ES-I3 (cell line): ENCODE measurements around the gene CAMSAP2.
A peak's percentile ranks its signal among the peaks of the same experiment; 100 is the strongest.

Source experiments
- H3K36me3 ChIP-seq: 2 replicates; pipeline ENCODE4 v1.6.1; 2013; ENCODE audit warnings: mild to moderate bottlenecking, low read length, control low read depth, moderate library complexity; ENCODE audit not compliant: insufficient read depth
- H3K4me1 ChIP-seq: 2 replicates; pipeline ENCODE4 v1.6.1; 2013; ENCODE audit warnings: mild to moderate bottlenecking, control low read depth, low read length; ENCODE audit not compliant: insufficient read depth
- H3K9ac ChIP-seq: 2 replicates; pipeline ENCODE4 v1.6.1; 2013; ENCODE audit warnings: low read depth, mild to moderate bottlenecking, low read length, moderate library complexity
- H3K9me3 ChIP-seq: 2 replicates; pipeline ENCODE4 v1.6.1; 2013; ENCODE audit warnings: mild to moderate bottlenecking, low read length, moderate library complexity; ENCODE audit not compliant: control insufficient read depth, insufficient read depth

CAMSAP2 gene

GRCh38 chr1:200880212-200880611, 141.5 kb downstream of the CAMSAP2 start:
- Histone ChIP-seq H3K36me3 (no peaks in the 10 kb centered on the region), H3K9me3 (no peaks in the 10 kb centered on the region), H3K4me1 (0 out of 2 replicates have a peak, but pooled peaks cover 3% of the 10 kb centered on the region), H3K9ac (no peak overlapping the region)

DNA sequence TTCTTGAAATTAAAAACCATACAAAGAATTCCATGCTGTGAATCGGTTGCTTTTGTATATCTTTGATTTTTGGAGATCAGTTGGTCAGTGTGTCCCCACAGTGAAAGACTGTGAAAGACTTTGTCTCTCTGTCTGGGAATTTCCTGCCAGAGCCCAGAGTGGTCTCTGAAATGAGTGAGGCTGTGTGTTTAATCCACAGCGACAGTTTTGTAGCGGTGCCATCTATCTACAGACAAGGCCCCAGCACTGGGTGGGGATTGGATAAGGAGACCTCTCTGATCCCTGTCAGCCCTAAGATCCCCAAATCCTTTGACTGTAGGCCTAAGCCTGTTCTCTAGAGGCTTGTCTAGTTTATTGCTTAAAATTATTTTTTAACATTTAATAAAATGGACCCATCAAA, 144.4 kb downstream of the CAMSAP2 start:
- no peaks in the 10 kb centered on the region for H3K36me3 ChIP-seq
- H3K9ac ChIP-seq = no peak overlapping the region
- no peaks in the 10 kb centered on the region for H3K9me3 ChIP-seq
- peaks cover 15% of the 10 kb centered on the region for H3K4me1 ChIP-seq

GRCh38 chr1:200885623-200886402, 147.1 kb downstream of the CAMSAP2 start:
- Histone ChIP-seq H3K4me1 (peaks cover 21% of the 10 kb centered on the region), H3K9ac (no peak overlapping the region)

GRCh38 chr1:200886594-200886993, 147.9 kb downstream of the CAMSAP2 start:
- Histone ChIP-seq H3K36me3 (no peaks in the 10 kb centered on the region), H3K9ac (no peak overlapping the region), H3K9me3 (no peaks in the 10 kb centered on the region), H3K4me1 (peaks cover 21% of the 10 kb centered on the region)

More at GRCh38 chr1:200885623-200886402, 147.1 kb downstream of the CAMSAP2 start:
- Histone ChIP-seq H3K36me3 (no peaks in the 10 kb centered on the region), H3K9me3 (no peaks in the 10 kb centered on the region)

DNA sequence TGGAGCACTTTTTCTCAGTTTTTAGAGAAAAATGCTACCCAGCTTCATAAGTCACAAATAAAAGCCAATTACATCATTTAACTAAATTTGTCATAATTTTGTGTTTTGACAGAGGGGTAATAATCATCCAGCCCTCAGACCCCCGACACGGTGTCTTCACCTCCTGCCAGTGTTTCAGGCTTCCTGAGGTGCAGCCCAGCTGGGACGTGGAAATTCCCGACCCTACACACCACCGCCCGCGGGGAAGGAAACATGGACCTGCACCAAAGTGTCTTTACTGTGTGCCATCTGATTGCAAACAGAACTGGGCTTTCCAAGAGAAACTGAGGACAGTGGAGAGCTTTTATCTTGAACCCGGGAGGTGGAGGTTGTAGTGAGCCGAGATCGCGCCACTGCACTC, 148.3 kb downstream of the CAMSAP2 start:
- Histone ChIP-seq H3K36me3 (no peaks in the 10 kb centered on the region), H3K9ac (no peak overlapping the region), H3K4me1 (peaks cover 21% of the 10 kb centered on the region), H3K9me3 (no peaks in the 10 kb centered on the region)

GRCh38 chr1:200887772-200888348, 149.2 kb downstream of the CAMSAP2 start:
- Histone ChIP-seq H3K4me1 (peaks cover 21% of the 10 kb centered on the region), H3K9me3 (no peaks in the 10 kb centered on the region), H3K9ac (no peak overlapping the region), H3K36me3 (no peaks in the 10 kb centered on the region)

DNA sequence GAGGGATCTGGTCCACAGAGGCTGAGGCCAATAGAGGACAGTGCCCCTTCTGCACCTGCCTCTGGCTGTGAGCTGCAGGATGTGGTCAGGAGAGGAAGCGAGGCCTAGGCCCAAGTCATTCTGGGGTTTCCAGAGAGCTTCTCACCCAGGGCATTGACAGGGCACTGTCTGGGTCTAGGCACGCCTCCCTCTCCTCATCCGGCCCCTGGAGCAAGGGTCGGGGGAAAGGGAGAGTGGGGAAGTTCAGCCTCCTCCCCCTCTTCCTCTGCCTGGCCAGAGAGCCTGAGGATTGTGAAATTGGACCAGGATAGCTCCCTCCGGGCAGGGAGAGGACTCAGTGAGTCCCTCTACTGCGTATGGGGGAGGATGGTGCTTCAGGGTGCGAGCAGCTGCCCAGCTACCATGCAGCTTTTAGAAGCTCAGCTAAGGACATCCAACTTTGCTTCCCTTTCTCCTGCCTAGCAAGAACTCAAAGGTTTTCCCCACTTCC, 149.7 kb downstream of the CAMSAP2 start:
- no peaks in the 10 kb centered on the region for H3K36me3 ChIP-seq
- no peaks in the 10 kb centered on the region for H3K9me3 ChIP-seq
- H3K4me1 ChIP-seq = peaks cover 24% of the 10 kb centered on the region
- no peak overlapping the region for H3K9ac ChIP-seq

GRCh38 chr1:200889571-200889970, 150.9 kb downstream of the CAMSAP2 start:
- Histone ChIP-seq H3K36me3 (no peaks in the 10 kb centered on the region), H3K9me3 (no peaks in the 10 kb centered on the region), H3K4me1 (peaks cover 35% of the 10 kb centered on the region), H3K9ac (no peak overlapping the region)

DNA sequence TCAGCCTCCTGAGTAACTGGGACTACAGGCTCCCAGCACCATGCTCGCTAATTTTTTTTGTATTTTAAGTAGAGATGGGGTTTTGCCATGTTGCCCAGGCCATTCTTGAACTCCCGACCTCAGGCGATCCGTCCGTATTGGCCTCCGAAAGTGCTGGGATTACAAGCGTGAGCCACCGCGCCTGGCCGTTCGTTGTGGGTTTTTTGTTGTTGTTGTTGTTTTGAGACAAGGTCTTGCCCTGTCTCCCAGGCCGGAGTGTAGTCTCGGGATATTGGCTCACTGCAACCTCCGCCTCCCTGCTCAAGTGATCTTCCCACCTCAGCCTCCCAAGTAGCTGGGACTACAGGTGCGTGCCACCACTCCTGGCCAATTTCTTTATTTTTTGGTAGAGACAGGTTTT, 151.3 kb downstream of the CAMSAP2 start:
- H3K9me3 ChIP-seq = no peaks in the 10 kb centered on the region

DNA sequence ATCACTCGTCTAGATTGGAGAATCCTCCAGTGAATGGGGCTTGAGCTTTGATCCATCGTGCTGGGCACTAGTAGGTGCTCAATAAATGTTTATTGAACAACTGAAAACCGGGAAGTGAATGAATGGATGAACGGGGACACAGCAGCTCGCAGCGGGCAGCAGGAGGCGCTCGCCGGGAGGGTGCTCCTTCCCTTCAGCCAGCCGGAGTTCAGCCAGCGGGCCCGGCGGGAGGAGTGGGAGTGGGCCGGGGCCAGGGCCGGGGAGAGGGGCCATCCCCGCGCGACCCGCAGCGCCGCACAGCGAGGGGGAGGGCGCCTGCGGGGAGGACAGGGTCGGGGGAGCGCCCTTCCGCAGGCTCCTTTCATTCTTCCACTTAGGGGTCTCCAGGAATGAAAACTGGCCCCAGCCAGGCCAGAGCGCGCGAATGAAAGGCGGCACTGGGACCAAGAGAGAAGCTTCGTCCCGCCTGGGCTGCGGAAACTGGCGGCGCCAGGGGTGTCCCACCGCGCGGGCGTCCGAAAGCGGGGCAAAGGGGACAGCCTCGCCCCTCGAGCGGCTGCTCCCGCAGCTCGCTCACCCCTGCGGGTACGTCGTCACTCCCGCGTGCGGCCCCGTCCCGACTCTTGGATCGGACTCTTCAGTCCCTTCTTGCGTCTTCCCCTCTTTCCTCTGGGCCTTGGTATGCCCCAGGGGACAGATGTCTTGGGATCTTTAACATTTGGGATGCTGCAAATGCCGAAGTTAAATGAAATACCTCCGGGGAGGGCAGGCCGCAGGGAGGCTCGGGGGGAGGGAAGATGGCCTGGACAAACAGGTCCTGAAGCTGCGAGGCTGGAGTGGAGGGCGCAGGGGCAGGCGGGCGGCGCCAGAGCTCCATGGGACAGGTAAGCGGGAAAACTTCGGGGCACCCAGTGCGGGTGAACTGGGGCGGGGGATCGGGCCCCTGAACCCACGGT, 152.4 kb downstream of the CAMSAP2 start:
- no peaks in the 10 kb centered on the region for H3K36me3 ChIP-seq
- H3K4me1 ChIP-seq = peaks cover 50% of the 10 kb centered on the region
- H3K9ac ChIP-seq = peak overlapping the region; percentile 89
- H3K9me3 ChIP-seq = no peaks in the 10 kb centered on the region

More for the DNA sequence above, 151.3 kb downstream of the CAMSAP2 start:
- Histone ChIP-seq H3K9ac (no peak overlapping the region), H3K4me1 (peaks cover 39% of the 10 kb centered on the region), H3K36me3 (no peaks in the 10 kb centered on the region)

GRCh38 chr1:200891774-200892157, 153.1 kb downstream of the CAMSAP2 start:
- Histone ChIP-seq H3K4me1 (peaks cover 52% of the 10 kb centered on the region), H3K9ac (peak overlapping the region; percentile 89), H3K36me3 (no peaks in the 10 kb centered on the region), H3K9me3 (no peaks in the 10 kb centered on the region)

- Histone ChIP-seq H3K9ac (peak overlapping the region; percentile 89), H3K4me1 (peaks cover 54% of the 10 kb centered on the region), H3K36me3 (no peaks in the 10 kb centered on the region), H3K9me3 (no peaks in the 10 kb centered on the region)
These were observed 153.9 kb downstream of the CAMSAP2 start for GRCh38 chr1:200892546-200892945.

- H3K9ac ChIP-seq = peak overlapping the region; percentile 89; the same call in 1 of the 2 replicates
- peaks cover 54% of the 10 kb centered on the region for H3K4me1 ChIP-seq
- H3K36me3 ChIP-seq = no peaks in the 10 kb centered on the region
- no peaks in the 10 kb centered on the region for H3K9me3 ChIP-seq
These were observed 154.3 kb downstream of the CAMSAP2 start for GRCh38 chr1:200892958-200893357.

DNA sequence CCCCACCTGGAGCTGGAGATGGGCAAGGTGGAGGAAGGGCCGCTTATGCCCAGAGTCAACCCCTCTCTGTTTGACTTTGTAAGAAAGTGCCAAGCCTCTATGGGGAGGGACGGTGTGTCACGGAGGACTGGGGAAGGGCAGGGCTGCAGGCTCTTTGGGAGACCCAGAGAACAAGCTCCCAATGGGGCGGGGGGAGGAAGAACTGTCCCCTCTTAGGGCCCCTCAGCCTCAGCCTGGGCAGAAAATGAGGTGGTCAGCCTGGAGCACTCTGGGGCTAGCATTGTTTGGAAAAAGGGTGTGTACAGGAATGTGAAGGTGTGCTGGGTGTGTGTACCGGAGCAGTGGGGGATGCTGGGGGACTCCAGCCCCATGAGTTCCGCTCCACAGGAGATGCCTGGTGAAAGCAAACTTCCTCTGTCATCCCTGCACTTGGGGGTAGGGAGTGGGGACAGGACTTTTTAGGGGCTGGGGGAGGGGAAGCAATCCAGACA, 154.8 kb downstream of the CAMSAP2 start:
- H3K9me3 ChIP-seq = no peaks in the 10 kb centered on the region
- peaks cover 52% of the 10 kb centered on the region for H3K4me1 ChIP-seq
- peak overlapping the region; percentile 26; the same call in 1 of the 2 replicates for H3K9ac ChIP-seq
- no peaks in the 10 kb centered on the region for H3K36me3 ChIP-seq
